PC-9 (cell line): ENCODE measurements around the gene ADAMTSL3. TPM values are rescaled to one million over a fixed set of nuclear protein-coding genes. Genes with fewer than 3 reads are reported as not detected.

Experiments
- BruUV-seq: library from RNA; stranded (reverse); fragments of 400-500 nt; replicated peaks from 2 replicates; lab custom pipeline; 2021; lab: Mats Ljungman, UMichigan
- CTCF ChIA-PET: fragments of 300-600 bp; sonication (Branson Sonifier 250); formaldehyde crosslinking; loops from one replicate; lab custom pipeline; 2022; ENCODE audit warnings: antibody characterized with exemption; lab: Charles Lee
- POLR2A ChIA-PET: fragments of 300-600 bp; sonication (Branson Sonifier 250); formaldehyde crosslinking; loops from one replicate; lab custom pipeline; 2022; ENCODE audit warnings: antibody characterized with exemption; ENCODE audit not compliant: unreplicated experiment; lab: Charles Lee
- DNase-seq, 2 experiments: peaks; one replicate each; pipeline versions ENCODE4 v3.0.0 to v3.0.0-alpha.2; 2015 to 2022; ENCODE audit warnings: mixed read lengths in 1 of 2
- H2AFZ ChIP-seq: fragments of 200-600 bp; sonication (generic); 2 replicates; pipeline ENCODE4 v1.8.1; 2017; ENCODE audit warnings: antibody characterized with exemption
- H3F3A ChIP-seq: fragments of 200-600 bp; sonication (generic); 2 replicates; pipeline ENCODE4 v1.8.1; 2017; ENCODE audit warnings: antibody characterized with exemption, mild to moderate bottlenecking, low read depth; ENCODE audit not compliant: insufficient read depth
- H3K27ac ChIP-seq: fragments of 200-600 bp; sonication (generic); 2 replicates; pipeline ENCODE4 v1.6.1; 2016; ENCODE audit warnings: mixed run types
- H3K27me3 ChIP-seq: fragments of 200-600 bp; sonication (generic); 2 replicates; pipeline ENCODE4 v1.6.1; 2016; ENCODE audit warnings: low read depth, mixed run types; ENCODE audit not compliant: insufficient read depth
- H3K36me3 ChIP-seq: fragments of 200-600 bp; sonication (generic); 2 replicates; pipeline ENCODE4 v1.6.1; 2016; ENCODE audit warnings: low read depth, mixed run types
- H3K4me1 ChIP-seq: fragments of 200-600 bp; sonication (generic); replicated peaks from 2 replicates; pipeline ENCODE4 v1.6.1; 2016; ENCODE audit warnings: mixed run types; ENCODE audit not compliant: insufficient read depth
- H3K4me2 ChIP-seq: fragments of 200-600 bp; sonication (generic); 2 replicates; pipeline ENCODE4 v1.6.1; 2017; ENCODE audit warnings: mixed run types
- H3K4me3 ChIP-seq: fragments of 200-600 bp; sonication (generic); 2 replicates; pipeline ENCODE4 v1.6.1; 2016; ENCODE audit warnings: mixed run types
- H3K79me2 ChIP-seq: fragments of 200-600 bp; sonication (generic); 2 replicates; pipeline ENCODE4 v1.6.1; 2017; ENCODE audit warnings: low read depth, mixed run types
- H3K9me2 ChIP-seq: fragments of 200-600 bp; sonication (generic); 2 replicates; pipeline ENCODE4 v1.8.1; 2017; ENCODE audit warnings: mild to moderate bottlenecking; ENCODE audit not compliant: insufficient read depth
- H3K9me3 ChIP-seq: fragments of 200-600 bp; sonication (generic); 2 replicates; pipeline ENCODE4 v1.8.1; 2016; ENCODE audit warnings: low read depth; ENCODE audit not compliant: insufficient read depth
- H4K20me1 ChIP-seq: fragments of 200-600 bp; sonication (generic); 2 replicates; pipeline ENCODE4 v1.8.1; 2017; ENCODE audit not compliant: insufficient read depth
- CTCF ChIP-seq: fragments of 200-600 bp; sonication (generic); conservative IDR thresholded peaks from 2 replicates; pipeline ENCODE4 v1.6.1; 2017; ENCODE audit warnings: mixed run types, antibody characterized with exemption, mild to moderate bottlenecking, moderate library complexity
- EZH2 ChIP-seq: fragments of 200-600 bp; sonication (generic); IDR thresholded peaks from 2 replicates; pipeline ENCODE4 v1.8.0; 2017; ENCODE audit warnings: antibody characterized with exemption, low read depth
- intact Hi-C: fragments of 100-400 bp; cut with micrococcal nuclease; formaldehyde crosslinking; loops from one replicate; pipeline ENCODE4 v1.10.0; 2022; ENCODE audit not compliant: unreplicated experiment
- total RNA-seq: library from RNA; stranded (reverse); gene quantifications from 2 replicates; pipeline ENCODE4 v1.2.3, GENCODE V29; 2021

Gene ADAMTSL3
- total RNA-seq, 1 experiment from 2014 or later: 5.0 TPM

- Histone ChIP-seq H3K4me1 (no peaks in the 10 kb centered on the region), H3K9me2 (no peaks in the 10 kb centered on the region), H3K9me3 (no peaks in the 10 kb centered on the region), H2AFZ (no peak overlapping the region), H3K4me3 (no peak overlapping the region), H3K27ac (no peak overlapping the region), H3K79me2 (no peaks in the 10 kb centered on the region), H3K27me3 (no peaks in the 10 kb centered on the region), H3F3A (no peaks in the 10 kb centered on the region), H3K4me2 (no peak overlapping the region), H4K20me1 (no peaks in the 10 kb centered on the region), H3K36me3 (no peaks in the 10 kb centered on the region)
- intact Hi-C loops: no loop called here
- no peak for TF ChIP-seq EZH2
- TF ChIP-seq CTCF: no peak
- DNase-seq: no peak
- ChIA-PET CTCF (no interaction called here), POLR2A (no interaction called here)
- BruUV-seq: no TSS peak
Observed at GRCh38 chr15:83720468-83720867, 66.5 kb downstream of the ADAMTSL3 start.

DNA sequence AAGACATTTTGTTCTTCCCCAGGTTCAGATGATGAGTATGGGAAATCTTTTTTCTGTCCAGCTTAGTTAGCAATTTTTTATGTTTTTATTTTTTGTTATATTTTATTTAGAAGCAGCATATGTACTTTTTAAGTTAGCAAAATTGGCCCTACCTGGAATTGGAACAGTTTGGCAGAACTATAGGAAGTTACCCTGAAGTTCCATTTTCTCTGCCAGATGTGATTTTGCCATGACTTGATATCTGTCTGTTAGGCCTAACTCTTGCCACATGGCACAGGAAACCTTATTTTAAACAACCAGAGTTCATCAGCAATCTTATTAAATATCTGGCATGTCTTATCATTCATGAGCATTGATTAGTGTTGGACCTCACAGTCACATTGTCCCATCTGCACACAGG lies 67.1 kb downstream of the ADAMTSL3 start:
- no peaks in the 10 kb centered on the region for H3K36me3 ChIP-seq
- no peaks in the 10 kb centered on the region for H3K9me3 ChIP-seq
- DNase-seq: no peak
- ChIA-PET POLR2A (no interaction called here), CTCF (no interaction called here)
- no peak overlapping the region for H3K27ac ChIP-seq
- BruUV-seq: no TSS peak
- intact Hi-C loops: no loop called here
- no peaks in the 10 kb centered on the region for H3K9me2 ChIP-seq
- no peak for TF ChIP-seq CTCF
- no peak for TF ChIP-seq EZH2
- no peaks in the 10 kb centered on the region for H3K27me3 ChIP-seq
- no peak overlapping the region for H2AFZ ChIP-seq
- H4K20me1 ChIP-seq: no peaks in the 10 kb centered on the region
- no peaks in the 10 kb centered on the region for H3K4me1 ChIP-seq
- no peaks in the 10 kb centered on the region for H3K79me2 ChIP-seq
- no peaks in the 10 kb centered on the region for H3F3A ChIP-seq
- H3K4me3 ChIP-seq: no peak overlapping the region
- no peak overlapping the region for H3K4me2 ChIP-seq

DNA sequence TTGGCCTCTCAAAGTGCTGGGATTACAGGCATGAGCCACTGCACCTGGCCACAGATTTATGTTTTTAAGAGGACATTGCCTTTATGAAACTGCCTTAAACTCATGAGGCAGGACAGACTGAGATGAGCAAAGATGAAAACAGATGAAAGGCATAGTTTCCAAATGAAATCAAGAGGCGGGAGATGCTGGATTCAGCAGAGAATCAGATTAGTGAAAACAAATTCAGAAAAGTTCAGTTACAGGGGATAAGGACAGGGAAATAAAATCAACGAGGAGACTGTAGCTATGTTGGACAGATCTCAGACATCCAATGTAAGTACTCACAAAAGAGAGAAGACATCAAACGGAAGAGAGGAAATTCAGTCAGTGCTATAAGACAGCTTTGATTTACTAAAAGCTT lies 68.1 kb downstream of the ADAMTSL3 start:
- no peaks in the 10 kb centered on the region for H3K9me2 ChIP-seq
- DNase-seq: no peak
- no peaks in the 10 kb centered on the region for H3K27me3 ChIP-seq
- H3K4me1 ChIP-seq: no peaks in the 10 kb centered on the region
- intact Hi-C loops: no loop called here
- H3K4me2 ChIP-seq: no peak overlapping the region
- H3K36me3 ChIP-seq: no peaks in the 10 kb centered on the region
- no peak overlapping the region for H2AFZ ChIP-seq
- no peak for TF ChIP-seq EZH2
- H3K4me3 ChIP-seq: no peak overlapping the region
- BruUV-seq: no TSS peak
- H3K9me3 ChIP-seq: no peaks in the 10 kb centered on the region
- H3K79me2 ChIP-seq: no peaks in the 10 kb centered on the region
- CTCF ChIA-PET: no interaction called here
- H3F3A ChIP-seq: no peaks in the 10 kb centered on the region
- no peak overlapping the region for H3K27ac ChIP-seq
- POLR2A ChIA-PET: no interaction called here
- no peaks in the 10 kb centered on the region for H4K20me1 ChIP-seq

DNA sequence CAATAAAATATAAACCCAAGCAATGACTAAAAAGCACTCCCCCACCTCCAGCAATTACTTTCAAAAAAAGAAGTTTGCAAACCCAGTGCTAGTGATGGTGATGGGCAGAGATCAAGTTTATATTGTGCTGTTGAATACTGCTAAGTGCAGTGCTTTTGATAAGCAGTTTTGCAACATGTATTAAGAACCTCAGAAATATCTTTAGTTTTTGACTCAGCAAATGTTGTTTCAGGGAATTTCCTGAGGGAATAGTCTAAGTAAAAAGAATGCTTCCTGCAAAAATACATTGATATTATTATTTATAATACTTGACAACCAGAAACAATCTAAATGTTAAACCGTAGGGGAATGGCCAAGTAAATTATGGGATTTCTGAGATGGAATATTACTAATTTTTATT lies 69.3 kb downstream of the ADAMTSL3 start:
- POLR2A ChIA-PET: no interaction called here
- no peaks in the 10 kb centered on the region for H3K9me3 ChIP-seq
- intact Hi-C loops: no loop called here
- no peaks in the 10 kb centered on the region for H3K27me3 ChIP-seq
- DNase-seq: no peak
- no peak overlapping the region for H3K4me3 ChIP-seq
- H3K27ac ChIP-seq: no peak overlapping the region
- H3K79me2 ChIP-seq: no peaks in the 10 kb centered on the region
- no peaks in the 10 kb centered on the region for H3K4me1 ChIP-seq
- no peak overlapping the region for H2AFZ ChIP-seq
- H4K20me1 ChIP-seq: no peaks in the 10 kb centered on the region
- H3K9me2 ChIP-seq: no peaks in the 10 kb centered on the region
- CTCF ChIA-PET: no interaction called here
- H3K4me2 ChIP-seq: no peak overlapping the region
- H3F3A ChIP-seq: no peaks in the 10 kb centered on the region
- TF ChIP-seq CTCF: no peak
- no peak for TF ChIP-seq EZH2
- no TSS peak for BruUV-seq
- no peaks in the 10 kb centered on the region for H3K36me3 ChIP-seq
